Measurements from ENCODE around the gene CLIC4. TPM values are rescaled to one million over a fixed set of nuclear protein-coding genes. Genes with fewer than 3 reads are reported as not detected.

Gene CLIC4
- total RNA-seq, 4 donors from 2014 or later, result 399 to 688 (median 564) TPM

- H3K36me3 ChIP-seq, result no peaks in the 10 kb centered on the region
- TF ChIP-seq, protein P1, sequence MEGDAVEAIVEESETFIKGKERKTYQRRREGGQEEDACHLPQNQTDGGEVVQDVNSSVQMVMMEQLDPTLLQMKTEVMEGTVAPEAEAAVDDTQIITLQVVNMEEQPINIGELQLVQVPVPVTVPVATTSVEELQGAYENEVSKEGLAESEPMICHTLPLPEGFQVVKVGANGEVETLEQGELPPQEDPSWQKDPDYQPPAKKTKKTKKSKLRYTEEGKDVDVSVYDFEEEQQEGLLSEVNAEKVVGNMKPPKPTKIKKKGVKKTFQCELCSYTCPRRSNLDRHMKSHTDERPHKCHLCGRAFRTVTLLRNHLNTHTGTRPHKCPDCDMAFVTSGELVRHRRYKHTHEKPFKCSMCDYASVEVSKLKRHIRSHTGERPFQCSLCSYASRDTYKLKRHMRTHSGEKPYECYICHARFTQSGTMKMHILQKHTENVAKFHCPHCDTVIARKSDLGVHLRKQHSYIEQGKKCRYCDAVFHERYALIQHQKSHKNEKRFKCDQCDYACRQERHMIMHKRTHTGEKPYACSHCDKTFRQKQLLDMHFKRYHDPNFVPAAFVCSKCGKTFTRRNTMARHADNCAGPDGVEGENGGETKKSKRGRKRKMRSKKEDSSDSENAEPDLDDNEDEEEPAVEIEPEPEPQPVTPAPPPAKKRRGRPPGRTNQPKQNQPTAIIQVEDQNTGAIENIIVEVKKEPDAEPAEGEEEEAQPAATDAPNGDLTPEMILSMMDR (IDR thresholded peaks at IDR 0.05), result no peak
- TF ChIP-seq EP300 (IDR thresholded peaks at IDR 0.05), result no peak
- no peak for TF ChIP-seq POLR2A (IDR thresholded peaks at IDR 0.05)
- WGBS, 2 donors, result 76 to 77% methylated on average over 7 of the region's 7 CpGs
- no peak overlapping the region for H3K27ac ChIP-seq
- no peak overlapping the region for H3K4me3 ChIP-seq
- H3K4me1 ChIP-seq, result no peaks in the 10 kb centered on the region
- peaks cover 0 to 10% of the 10 kb centered on the region in 2 donors for H3K27me3 ChIP-seq
- peaks cover 0 to 15% (median 0%) of the 10 kb centered on the region in 4 donors for H3K9me3 ChIP-seq
- DNase-seq (ENCODE audit: low spot score in 2 of 2), result no peak
Measured at GRCh38 chr1:24878775-24879742, 133.8 kb downstream of the CLIC4 start.

- no peak for DNase-seq (ENCODE audit: low spot score in 2 of 2)
- no peak overlapping the region for H3K4me3 ChIP-seq
- H3K4me1 ChIP-seq, result no peaks in the 10 kb centered on the region
- 39 to 57% methylated on average over 1 of the region's 1 CpG for WGBS, 2 donors
- no peaks in the 10 kb centered on the region for H3K36me3 ChIP-seq
- H3K9me3 ChIP-seq, result peaks cover 0 to 28% (median 0%) of the 10 kb centered on the region in 4 donors
- peaks cover 0 to 6% of the 10 kb centered on the region in 2 donors for H3K27me3 ChIP-seq
- no peak overlapping the region for H3K27ac ChIP-seq
- no peak for TF ChIP-seq POLR2A (IDR thresholded peaks at IDR 0.05)
- TF ChIP-seq, protein P1 (IDR thresholded peaks at IDR 0.05), result no peak
- TF ChIP-seq EP300 (IDR thresholded peaks at IDR 0.05), result no peak
Measured at GRCh38 chr1:24881034-24881433, 135.8 kb downstream of the CLIC4 start.

DNA sequence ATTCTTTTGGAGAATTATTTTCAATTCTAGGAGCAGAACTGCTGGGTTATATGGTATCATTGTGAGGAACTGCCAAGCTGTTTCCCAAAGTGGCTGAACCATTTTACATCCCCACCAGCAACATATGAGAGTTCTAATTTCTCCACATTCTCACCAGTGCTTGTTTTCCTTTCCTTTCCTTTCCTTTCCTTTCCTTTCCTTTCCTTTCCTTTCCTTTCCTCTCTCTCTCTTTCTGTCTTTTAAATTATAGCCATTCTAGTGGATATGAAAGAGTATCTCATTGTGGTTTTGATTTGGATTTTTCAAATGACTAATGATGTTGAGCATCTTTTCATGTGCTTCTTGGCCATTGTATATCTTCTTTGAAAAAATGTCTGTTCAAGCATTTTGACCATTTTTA lies 139.5 kb downstream of the CLIC4 start:
- no peak for TF ChIP-seq EP300 (IDR thresholded peaks at IDR 0.05)
- no peak for TF ChIP-seq POLR2A (IDR thresholded peaks at IDR 0.05)
- TF ChIP-seq, protein P1 (IDR thresholded peaks at IDR 0.05), result no peak
- H3K36me3 ChIP-seq, result no peaks in the 10 kb centered on the region
- peaks cover 0 to 40% (median 0%) of the 10 kb centered on the region in 4 donors for H3K9me3 ChIP-seq
- H3K4me1 ChIP-seq, result no peaks in the 10 kb centered on the region
- no peaks in the 10 kb centered on the region for H3K27me3 ChIP-seq
- no peak overlapping the region for H3K4me3 ChIP-seq
- no peak overlapping the region for H3K27ac ChIP-seq
- no peak for DNase-seq (ENCODE audit: low spot score in 2 of 2)

DNA sequence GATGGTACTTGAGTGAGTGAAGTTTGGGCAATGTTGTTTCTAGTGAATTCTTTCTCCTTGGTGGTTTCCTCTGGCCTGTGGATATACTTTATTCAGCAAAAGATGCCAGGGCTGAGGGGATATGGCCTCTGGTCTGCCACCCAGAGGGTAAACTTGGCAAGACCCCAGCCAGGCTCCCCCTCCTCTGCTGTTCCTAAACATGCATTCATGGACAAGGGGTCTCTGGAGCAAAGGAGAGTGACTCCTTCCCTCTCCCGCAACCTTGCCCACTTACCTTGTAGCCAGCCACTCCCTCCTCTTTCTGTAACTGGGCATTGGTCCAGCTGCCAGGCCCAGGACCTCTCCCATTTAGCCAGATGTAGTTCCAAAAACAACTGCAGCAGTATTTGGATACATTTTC lies 141.0 kb downstream of the CLIC4 start:
- TF ChIP-seq EP300 (IDR thresholded peaks at IDR 0.05) (no peak), POLR2A (IDR thresholded peaks at IDR 0.05) (no peak)
- TF ChIP-seq, protein P1 (IDR thresholded peaks at IDR 0.05), result no peak
- Histone ChIP-seq H3K27ac (no peak overlapping the region), H3K4me3 (no peak overlapping the region), H3K36me3 (no peaks in the 10 kb centered on the region), H3K9me3 (peaks cover 0 to 41% (median 0%) of the 10 kb centered on the region in 4 donors), H3K4me1 (no peaks in the 10 kb centered on the region), H3K27me3 (no peaks in the 10 kb centered on the region)
- WGBS, 2 donors, result 75 to 88% methylated on average over 1 of the region's 1 CpG
- DNase-seq (ENCODE audit: low spot score in 2 of 2), result no peak

Measured in tibial nerve (tissue), 4 donors.